NCI-H1092 treated with DMSO at 0.1 percent for 48 hours (cell line): Measurements from ENCODE around the gene KCNIP4.

Experiments used
- DNase-seq: peaks from one replicate; lab custom pipeline; 2025; lab: John Stamatoyannopoulos, UW

The KCNIP4 gene

DNA sequence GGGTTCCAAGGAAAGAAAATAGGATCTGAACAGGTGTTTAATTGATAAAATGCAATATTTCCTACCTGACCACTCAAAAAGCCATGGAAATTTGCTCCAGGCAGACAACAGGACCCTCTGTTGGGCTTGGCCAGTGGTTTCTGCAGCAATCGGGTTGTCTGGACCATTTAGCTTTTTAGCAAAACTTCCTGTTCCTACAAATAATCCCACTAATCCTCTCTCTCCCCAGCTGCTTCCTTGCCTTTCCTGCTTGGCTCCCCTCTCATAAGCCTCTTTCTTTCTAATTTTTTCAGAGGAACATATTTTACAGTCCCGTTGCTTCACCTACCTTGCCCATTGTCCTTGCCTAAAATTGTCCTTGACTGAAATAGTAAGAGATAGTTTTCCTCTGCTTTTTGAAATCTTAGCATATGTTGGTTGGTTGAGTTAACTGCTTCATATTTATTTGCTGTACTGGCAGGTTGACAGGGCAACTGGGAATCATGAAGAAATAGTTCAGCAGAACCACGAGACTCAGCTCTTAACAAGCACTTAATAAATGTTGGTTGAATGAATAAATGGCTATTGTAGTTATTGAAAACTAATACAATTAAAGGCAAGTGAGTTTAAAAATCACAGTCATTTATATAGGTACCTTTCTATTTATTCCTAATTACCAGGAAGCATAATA lies 259.8 kb downstream of the KCNIP4 start:
- DNase-seq = no peak

DNA sequence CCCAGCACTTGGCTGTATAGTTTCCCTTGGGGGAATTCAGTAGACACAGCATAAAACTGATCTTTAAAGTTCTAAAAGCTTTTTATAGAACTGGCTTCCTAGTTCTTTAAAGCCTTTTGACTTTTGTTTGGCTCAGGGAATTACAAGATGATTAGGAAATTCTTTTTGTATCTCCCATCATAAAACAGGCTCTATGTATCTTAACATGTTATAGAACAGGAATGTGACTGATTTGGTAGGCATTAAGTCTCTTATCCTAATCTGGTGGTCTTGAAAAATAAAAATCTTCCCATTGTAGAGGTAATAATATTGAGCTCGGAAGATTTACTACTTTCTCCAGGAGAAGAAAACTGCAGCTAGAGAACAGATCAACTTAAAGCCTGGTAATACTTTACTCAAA lies 262.7 kb downstream of the KCNIP4 start:
- DNase-seq = no peak

DNA sequence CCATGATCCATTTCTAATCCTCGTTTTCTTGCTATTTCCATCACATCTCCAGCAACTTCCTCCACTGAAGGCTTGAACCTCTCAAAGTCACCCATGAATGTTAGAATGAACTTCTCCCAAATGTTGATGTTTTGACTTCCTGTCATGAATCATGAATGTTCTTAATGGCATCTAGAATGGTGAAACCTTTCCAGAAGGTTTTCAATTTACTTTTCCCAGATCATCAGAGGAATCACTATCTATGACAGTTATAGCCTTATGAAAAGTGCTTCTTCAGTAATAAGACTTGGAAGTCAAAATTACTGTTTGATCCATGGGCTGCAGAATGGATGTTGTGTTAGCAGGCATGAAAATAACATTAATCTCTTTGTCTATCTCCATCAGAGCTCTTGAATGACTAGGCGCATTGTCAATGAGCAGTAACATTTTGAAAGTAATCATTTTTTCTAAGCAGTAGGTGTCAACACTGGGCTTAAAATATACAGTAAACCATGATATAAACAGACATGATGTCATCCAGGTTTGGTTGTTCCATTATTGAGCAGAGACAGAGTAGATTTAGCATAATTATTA lies 268.2 kb downstream of the KCNIP4 start:
- DNase-seq = no peak

DNA sequence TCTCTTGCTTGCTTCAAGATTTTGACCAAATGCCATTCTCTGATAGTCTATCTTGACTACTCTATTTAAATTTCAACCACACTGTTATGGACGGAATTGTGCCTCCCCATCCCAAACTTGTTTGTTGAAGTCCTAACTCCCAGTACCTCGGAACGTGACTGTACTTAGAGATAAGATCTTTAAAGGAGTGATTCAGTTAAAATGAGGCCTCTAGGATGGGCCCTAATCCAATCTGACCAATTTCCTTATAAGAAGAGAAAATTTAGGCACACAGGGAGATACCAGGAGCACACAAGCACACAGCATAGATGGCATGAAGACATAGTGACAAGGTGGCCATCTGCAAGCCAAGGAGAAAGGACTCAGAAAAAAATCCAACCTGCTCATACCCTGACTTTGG lies 269.9 kb downstream of the KCNIP4 start:
- no peak for DNase-seq

DNA sequence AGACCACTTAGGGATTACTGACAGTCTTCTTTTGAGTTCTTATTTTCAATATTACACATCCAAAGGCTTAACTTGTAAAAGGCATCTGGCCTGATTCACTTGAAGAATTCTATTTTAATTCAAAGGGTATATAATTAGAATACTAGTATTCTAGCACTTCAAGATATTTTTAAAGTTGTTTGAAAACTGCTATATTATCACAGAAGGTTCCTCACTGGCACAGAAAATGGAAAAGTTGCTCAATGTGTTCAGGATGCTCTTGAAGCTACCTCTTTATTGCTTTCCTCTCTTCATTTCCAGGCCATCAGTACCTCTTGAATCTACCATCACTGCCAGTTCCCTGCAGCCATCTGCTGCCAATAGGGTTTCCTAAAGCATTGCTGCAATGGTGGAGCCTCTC lies 271.4 kb downstream of the KCNIP4 start:
- no peak for DNase-seq

DNA sequence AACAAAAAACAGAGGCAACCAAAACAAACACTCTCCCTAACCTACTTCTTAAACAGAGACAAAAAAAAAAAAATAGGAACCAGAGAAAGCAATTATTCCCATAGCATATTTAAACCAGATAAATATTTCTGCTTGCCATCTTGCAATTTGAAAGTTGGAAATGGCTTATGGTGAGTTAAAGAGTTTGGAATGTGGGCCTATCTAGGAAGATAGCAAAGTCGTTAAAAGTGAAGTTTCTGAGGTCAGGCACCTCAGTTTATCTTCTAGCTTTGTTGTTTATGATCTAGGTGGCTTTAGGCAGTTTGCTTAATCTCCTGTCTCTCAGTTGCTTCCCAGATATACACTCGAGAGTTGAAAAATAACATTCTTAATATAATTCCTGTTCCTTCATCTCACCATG lies 284.2 kb downstream of the KCNIP4 start:
- no peak for DNase-seq

DNA sequence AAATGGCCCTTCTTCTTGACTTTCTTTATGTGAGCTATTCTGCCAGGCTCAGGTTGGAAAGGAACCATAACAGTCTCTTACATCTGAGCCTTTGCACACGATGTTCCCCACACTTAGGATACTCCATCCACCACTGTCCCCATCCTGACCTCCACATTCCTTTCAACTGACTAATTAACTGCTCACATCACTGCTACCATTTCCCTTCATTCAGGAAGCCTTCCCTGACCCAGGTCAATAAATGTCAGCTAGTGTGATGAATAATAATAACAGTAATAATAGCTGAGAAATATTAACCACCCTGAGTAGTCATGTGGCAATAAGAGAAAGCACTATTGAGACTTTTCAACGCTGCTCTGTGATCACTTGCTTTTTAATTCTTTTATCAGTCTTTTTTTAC lies 291.7 kb downstream of the KCNIP4 start:
- no peak for DNase-seq

DNA sequence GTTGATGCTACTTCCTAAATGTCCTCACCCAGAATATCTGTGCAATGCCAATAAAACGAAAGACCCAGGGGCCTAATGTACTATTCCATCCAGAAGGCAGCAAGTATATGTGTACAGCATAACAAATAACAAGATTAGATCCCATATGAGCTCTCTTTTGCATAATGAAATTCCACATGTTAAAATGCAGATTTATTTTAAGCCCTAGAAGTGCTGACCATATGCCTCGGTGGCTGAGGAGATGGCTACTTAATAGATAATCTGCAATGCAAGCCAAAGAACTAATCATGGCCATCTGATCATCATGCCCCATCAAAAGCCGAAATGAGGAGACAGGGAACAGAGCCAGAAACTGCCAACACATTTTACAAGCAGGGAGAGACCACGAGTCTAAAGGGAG lies 293.5 kb downstream of the KCNIP4 start:
- DNase-seq = no peak

DNA sequence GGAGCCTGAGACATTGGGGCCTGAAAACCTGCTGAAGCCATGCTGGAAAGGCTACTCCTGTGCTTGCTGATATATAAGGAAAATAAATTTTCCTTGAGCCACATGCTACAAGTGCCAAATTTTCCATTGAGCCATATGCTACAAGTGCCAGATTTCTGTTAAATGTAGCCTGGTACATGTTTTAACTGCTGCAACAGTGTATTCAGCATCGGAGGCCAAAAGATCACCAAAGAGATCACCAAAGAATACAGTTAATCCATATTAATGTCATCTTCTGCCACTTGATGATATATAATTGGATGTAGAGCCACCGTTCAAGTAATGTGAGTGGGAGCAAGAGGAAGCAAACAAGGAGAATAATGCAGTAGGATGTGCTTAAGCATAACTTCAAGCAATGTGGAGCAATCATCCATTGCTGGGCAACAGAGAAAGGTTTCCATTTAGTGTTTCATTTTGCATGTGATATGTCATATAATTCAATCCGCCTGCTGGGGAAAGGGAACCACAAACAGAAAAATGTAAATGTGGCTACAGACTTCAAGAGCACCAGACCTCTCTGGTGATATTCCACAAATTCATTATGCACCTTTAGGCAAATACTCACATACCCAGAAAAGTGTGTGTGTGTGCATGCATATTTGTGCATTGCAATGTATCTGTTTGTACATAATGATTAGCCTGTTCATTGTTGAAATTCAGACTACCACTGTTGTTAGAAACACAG lies 295.9 kb downstream of the KCNIP4 start:
- DNase-seq = no peak

DNA sequence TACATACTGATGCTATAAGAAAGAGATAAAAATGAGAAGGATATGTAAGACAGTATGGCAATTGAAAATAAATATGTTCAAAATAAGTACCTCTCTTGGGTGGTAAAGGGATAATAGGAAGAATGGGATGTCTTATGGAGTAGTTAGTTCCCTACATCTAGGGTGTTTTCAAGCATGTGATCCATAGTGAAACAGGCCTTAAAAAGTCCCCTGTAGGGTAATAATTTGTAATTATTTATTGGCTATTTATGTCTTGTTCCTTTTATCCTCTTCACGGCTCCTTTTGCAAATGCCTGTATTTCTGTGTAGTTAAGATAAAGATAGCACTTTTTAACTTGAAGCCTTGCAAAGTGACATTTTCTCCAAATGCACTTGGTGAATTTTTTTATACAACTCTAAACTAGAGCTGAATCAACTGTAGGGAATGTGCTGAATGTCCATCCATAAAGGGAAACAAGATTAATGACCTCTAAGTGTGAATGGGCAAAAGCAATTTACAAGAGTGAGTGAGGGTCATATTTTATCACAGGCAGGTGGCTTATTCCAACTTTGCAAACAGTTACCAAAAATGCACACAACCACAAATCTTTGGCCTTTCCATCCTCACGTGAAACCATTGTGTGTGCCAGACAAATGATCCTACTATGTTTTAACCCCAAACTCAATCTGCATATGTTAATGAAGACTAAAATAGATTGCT lies 299.0 kb downstream of the KCNIP4 start:
- no peak for DNase-seq

DNA sequence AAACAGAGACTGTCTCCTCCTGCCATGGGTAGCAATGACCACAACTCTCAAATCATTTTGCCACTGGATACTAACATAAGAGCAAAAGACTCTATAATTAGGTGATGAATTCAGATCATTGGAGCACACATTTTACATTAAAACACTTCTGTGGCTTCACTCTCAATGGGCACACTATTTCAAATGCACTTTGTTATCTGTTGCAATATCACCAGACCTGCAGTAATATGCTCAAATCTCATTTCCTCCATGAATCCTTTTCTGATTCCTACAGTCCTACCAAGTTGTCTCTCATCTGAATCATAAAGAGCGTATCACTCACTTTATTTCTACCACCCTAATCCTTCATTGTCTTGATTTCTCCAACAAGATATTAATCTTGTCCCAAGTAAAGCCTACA lies 302.8 kb downstream of the KCNIP4 start:
- no peak for DNase-seq

DNA sequence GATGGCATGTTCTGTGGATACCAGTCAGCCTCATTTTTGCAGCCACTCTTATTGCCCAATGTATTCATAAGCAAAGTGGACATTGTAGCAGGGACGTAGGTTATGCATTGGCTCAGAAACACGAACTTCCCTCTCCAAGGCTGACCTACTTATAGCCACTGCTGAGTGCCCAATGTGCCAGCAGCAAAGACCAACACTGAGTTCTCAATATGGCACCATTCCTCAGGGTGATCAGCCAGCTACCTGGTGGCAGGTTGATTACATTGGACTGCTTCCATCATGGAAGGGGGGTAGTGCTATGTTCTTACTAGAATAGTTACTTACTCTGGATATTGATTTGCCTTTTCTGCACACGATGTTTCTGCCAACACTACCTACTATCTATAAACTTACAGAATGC lies 306.9 kb downstream of the KCNIP4 start:
- DNase-seq = no peak

DNA sequence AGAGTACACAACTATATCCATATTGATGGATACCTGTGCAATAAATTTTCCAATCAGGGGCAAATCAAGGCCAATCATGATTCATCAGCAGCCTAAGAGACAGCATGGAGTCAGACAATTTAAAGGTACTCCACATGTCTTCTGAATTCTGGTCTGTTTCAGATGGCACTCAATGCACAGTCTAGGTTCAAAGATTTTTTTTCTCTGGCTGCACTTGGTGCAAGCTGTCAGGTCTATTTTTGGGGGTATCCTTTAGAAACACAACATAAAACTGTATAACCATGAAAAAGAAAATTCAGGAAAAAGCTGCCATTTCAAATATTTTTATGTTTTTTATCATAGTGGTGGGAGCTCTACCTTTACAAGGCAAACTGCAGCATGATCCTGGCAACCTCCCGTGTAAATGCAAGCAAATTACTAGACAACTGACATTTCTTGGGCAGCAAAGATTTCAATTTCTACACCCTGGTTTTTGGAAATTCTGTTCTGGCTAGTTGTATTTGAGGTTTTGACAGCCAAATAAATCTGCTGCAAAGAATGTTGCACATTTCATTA lies 310.3 kb downstream of the KCNIP4 start:
- DNase-seq = no peak

DNA sequence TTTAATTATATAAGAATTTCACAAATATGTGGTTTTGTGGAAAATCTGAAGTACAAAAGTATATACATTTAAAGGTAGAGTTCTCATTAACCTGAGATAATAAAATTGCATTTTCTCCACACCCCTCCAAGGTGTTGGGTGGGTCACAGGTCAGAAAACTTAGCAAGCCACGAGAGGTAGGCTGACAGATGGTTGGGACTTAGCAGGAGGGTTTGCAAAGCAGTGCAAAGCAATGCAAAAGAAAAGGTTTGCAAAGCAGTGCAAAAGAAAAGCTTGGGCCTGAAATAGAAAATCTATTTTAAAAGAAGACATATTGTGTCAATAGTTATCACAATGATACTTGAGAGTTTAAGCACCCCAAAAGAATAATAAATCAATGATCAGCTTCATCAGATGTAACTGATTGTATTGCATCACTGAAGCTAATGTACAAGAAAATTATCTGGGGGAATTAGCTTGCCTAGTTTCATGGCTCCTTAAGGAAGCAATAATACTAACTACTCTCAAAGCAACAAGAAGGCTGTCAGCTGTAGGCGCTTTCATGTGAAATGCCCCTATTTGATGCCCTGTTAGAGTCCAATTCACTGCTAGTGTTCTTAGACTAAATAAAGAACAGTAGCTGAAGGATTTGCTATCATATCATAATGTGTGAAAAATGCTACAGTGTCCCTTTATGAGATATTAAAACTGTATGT lies 319.5 kb downstream of the KCNIP4 start:
- no peak for DNase-seq

DNA sequence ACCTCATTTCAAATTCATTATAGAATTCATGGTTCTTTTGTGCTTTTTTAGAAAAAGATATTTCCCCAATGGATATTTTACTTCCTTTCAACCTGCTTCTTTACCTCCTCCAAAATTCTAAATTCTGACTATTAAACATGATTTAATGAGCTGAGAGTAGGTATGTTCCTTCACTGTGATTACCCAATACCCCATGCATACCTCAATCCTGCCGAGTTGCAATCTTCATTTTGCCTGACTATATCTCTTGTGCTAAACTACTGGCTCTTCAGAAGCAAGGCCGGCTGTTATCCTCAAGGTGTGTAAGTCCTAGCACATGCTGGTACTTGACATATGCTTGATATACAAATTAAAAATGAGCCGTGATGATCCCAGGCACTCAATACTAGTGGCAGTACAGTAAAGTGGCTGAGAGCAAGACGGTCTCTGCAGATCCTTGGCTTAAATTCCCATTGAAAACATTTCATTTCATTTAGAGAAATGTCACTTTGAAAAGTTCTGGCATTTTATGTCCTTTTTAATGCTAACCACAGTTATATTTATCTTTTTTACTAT lies 320.4 kb downstream of the KCNIP4 start:
- DNase-seq = no peak

DNA sequence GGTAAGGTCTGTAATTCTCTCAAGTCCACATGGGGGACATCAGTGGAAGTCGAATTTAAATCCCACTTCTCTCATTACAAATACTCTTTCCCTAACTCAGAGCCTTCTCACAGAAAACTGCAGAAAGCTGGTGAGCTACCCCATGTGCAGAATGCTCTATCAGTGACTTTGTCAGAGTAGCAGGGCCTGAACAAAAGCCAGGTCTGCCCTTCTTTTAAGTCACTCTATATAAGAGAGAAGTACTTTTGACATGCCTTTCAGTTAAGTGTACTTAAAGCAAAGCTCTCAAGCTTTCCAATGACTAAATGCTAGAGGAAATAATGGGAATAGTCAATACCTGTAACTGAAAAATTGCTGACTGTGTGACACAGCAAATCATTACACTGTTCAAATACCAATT lies 323.1 kb downstream of the KCNIP4 start:
- DNase-seq = no peak

DNA sequence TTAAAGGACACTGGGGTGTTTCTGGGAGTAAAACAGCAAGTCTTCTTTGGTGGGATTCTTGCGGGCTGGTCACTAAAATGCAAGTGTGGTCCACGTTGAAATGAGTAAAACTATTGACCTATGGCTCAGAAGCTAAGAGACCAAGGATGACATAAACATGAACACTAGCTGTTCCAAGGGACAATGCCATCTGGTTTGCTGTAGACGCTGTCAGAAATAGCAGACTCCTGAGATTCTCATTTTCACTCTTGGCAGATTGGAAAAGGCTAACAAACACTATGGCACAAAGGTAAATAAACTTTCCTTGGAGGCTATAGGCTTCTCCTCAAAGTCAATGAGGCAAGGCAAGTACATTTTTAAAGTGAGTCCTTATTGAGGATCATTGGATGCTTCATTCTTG lies 343.6 kb downstream of the KCNIP4 start:
- DNase-seq = no peak

DNA sequence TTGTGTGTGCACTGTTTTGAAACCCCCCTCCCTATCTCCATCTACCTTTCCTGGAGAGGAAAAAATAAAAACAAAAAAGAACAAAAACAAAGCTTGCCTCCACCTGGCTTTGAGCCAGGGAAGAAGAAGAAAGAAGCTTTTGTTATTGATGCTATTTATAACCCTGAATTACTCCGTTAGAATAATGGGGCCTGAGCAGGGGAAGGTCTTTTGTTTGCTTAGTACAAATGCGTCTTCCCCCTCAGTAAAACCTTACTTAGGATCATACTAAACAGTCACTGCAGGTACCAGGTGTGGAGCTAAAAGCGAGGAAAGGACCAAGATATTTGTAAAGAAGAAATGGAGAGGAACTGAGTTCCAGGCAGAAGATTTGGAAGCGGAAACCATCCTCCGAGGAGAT lies 352.1 kb downstream of the KCNIP4 start:
- DNase-seq = no peak

DNA sequence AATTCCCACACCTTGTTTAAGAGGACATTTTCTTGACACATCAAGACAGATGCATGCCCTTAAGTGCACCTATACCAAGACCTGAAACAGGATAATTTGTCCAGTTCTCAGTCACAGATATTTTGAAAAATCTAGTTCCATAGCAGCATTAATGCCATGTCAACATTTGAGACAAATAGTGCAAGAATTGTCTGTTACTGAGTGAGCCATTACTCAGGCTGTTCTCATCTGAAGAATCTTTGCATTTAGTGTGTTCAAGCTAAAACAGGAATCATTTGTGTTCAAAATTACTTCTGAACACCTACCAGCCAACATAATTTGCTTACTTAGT lies 354.9 kb downstream of the KCNIP4 start:
- no peak for DNase-seq

DNA sequence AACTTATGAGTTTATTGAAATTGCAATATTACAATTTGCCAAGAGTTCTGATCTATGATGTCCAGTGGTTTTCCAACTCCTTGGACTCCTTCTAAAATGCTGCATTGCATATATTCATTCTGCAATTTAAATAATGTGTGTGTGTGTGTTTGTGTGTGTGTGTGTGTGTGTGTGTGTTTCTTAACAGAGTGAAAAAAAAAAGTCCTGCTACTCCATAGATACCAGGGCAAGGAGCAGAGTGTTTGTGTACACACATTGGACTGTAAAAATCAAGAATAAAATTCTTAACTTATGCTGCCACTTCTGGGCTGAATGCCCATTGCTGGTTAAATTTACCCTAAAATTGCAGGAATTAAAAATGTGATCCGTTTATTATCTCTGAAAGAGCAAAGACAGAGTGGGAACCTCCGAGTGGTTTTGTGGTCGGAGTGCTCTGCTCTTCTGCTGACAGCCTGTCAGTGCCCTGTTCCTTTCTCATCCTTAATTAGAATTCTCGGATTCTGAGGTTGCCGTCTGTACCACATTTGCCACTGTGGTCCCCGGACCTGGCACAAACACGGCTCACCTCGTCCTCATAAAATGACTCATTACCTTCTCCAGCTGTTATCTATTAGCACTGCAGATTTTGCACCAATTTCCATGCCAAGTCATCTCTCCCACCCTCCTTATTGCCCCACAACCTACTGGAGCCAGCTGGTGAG lies 355.5 kb downstream of the KCNIP4 start:
- DNase-seq = peak; percentile 5

DNA sequence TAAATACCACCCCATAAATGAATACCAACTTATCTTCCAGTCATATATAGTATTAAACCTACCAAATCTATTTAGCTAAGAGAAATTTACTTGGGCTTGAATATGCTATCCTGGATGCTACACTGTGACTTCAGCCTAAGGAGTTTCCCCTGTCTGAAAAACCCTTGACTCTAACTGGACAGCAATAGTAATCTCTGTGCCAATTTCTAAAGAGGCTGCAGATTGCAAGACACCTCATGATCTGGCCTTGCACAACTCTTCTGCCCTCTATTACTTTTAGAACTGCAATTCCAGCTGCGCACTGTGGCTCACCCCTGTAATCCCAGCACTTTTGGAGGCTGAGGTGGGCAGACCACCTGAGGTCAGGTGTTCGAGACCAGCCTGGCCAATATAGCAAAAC lies 371.5 kb downstream of the KCNIP4 start:
- no peak for DNase-seq
